Activated B cell treated with CpG ODN at 0.5 μM for 24 hours (primary cell): ENCODE measurements around the gene WNT1. TPM values are rescaled to one million over a fixed set of nuclear protein-coding genes. Genes with fewer than 3 reads are reported as not detected.
A peak's percentile ranks its signal among the peaks of the same experiment; 100 is the strongest.

Experiments used
- ATAC-seq: fragments of 200-7000 bp; cut with Tn5 transposase; one replicate; pipeline ENCODE4 v1.10.0; 2021; ENCODE audit warnings: low read depth, mild to moderate bottlenecking, moderate library complexity
- CTCF ChIA-PET: fragments of 350-600 bp; sonication (Branson Sonifier 250); formaldehyde crosslinking; loops from one replicate; lab custom pipeline; 2021; ENCODE audit warnings: antibody characterized with exemption; lab: Charles Lee
- POLR2A ChIA-PET: fragments of 350-600 bp; sonication (Branson Sonifier 250); formaldehyde crosslinking; loops from one replicate; lab custom pipeline; 2021; ENCODE audit warnings: antibody characterized with exemption; lab: Charles Lee
- DNase-seq: peaks from one replicate; pipeline ENCODE4 v3.0.0; 2022
- H3K27ac Mint-ChIP-seq: one replicate; pipeline ENCODE4 v1.8.0; 2020; ENCODE audit warnings: mixed read lengths
- H3K27me3 Mint-ChIP-seq: one replicate; pipeline ENCODE4 v1.8.0; 2021; ENCODE audit warnings: mixed read lengths
- H3K36me3 Mint-ChIP-seq: one replicate; pipeline ENCODE4 v1.8.0; 2021; ENCODE audit warnings: low read depth, mixed read lengths
- H3K4me1 Mint-ChIP-seq: one replicate; pipeline ENCODE4 v1.8.0; 2021; ENCODE audit warnings: mixed read lengths
- H3K4me3 Mint-ChIP-seq: one replicate; pipeline ENCODE4 v1.8.0; 2020; ENCODE audit warnings: mild to moderate bottlenecking, mixed read lengths
- H3K9me3 Mint-ChIP-seq: one replicate; pipeline ENCODE4 v1.8.0; 2020; ENCODE audit warnings: mixed read lengths
- CTCF ChIP-seq: fragments of 200-600 bp; IDR thresholded peaks from one replicate; pipeline ENCODE4 v1.8.0; 2022; ENCODE audit warnings: antibody characterized with exemption, mild to moderate bottlenecking
- intact Hi-C: fragments of 100-400 bp; cut with micrococcal nuclease; formaldehyde crosslinking; loops from one replicate; pipeline ENCODE4 v1.15.1; 2024
- total RNA-seq: library from RNA; stranded (reverse); gene quantifications from 2 replicates; pipeline ENCODE4 v1.2.3, GENCODE V29; 2022

Gene WNT1
- total RNA-seq, 1 donor from 2014 or later = not detected

GRCh38 chr12:49019443-49020324 is 41.6 kb downstream of the WNT1 start:
- no peak for ATAC-seq
- intact Hi-C loops = loop anchor here (2.0 to 5.0 kb wide), 2 partner anchors 42 to 51 kb away; partner anchors contain the start of gene WNT1
- DNase-seq = no peak
- peak overlapping the region; percentile 93 for H3K4me3 Mint-ChIP-seq
- H3K4me1 Mint-ChIP-seq = peaks cover 31% of the 10 kb centered on the region
- no peaks in the 10 kb centered on the region for H3K27me3 Mint-ChIP-seq
- H3K27ac Mint-ChIP-seq = peak overlapping the region; percentile 98
- TF ChIP-seq CTCF = no peak
- POLR2A ChIA-PET = interaction anchor here (0.5 to 2.1 kb wide), 21 partner anchors 8 to 733 kb away, joined by 3 to 13 read pairs (median 5); partner anchors contain the start of genes DDN, RHEBL1 and TUBA1B
- H3K36me3 Mint-ChIP-seq = peaks cover 53% of the 10 kb centered on the region
- no peaks in the 10 kb centered on the region for H3K9me3 Mint-ChIP-seq
- CTCF ChIA-PET = interaction anchor here (1.2 to 2.2 kb wide), 6 partner anchors 22 to 166 kb away, joined by 3 to 21 read pairs (median 6); partner anchors contain the start of genes ARF3, DDN and FKBP11

GRCh38 chr12:49020441-49020840 is 42.3 kb downstream of the WNT1 start:
- intact Hi-C loops = no loop called here
- no peak overlapping the region for H3K4me3 Mint-ChIP-seq
- ATAC-seq = no peak
- DNase-seq = no peak
- ChIA-PET CTCF (interaction anchor here (1.2 to 2.2 kb wide), 5 partner anchors 23 to 167 kb away, joined by 3 to 21 read pairs (median 6); partner anchors contain the start of genes ARF3, DDN and FKBP11), POLR2A (interaction anchor here (0.5 to 2.1 kb wide), 11 partner anchors 17 to 420 kb away, joined by 3 to 13 read pairs (median 6); partner anchors contain the start of genes DDN, RHEBL1 and TUBA1B)
- H3K27ac Mint-ChIP-seq = no peak overlapping the region
- no peaks in the 10 kb centered on the region for H3K9me3 Mint-ChIP-seq
- peaks cover 60% of the 10 kb centered on the region for H3K36me3 Mint-ChIP-seq
- H3K27me3 Mint-ChIP-seq = no peaks in the 10 kb centered on the region
- TF ChIP-seq CTCF = no peak
- peaks cover 27% of the 10 kb centered on the region for H3K4me1 Mint-ChIP-seq

GRCh38 chr12:49021292-49021915 is 43.3 kb downstream of the WNT1 start:
- ChIA-PET CTCF (interaction anchor here (1.5 kb wide), 1 partner anchor 25 kb away, joined by 4 read pairs; no protein-coding TSS in a partner anchor), POLR2A (no interaction called here)
- no peaks in the 10 kb centered on the region for H3K27me3 Mint-ChIP-seq
- TF ChIP-seq CTCF = no peak
- ATAC-seq (no peak), DNase-seq (no peak)
- intact Hi-C loops = no loop called here
- H3K27ac Mint-ChIP-seq = no peak overlapping the region
- H3K4me3 Mint-ChIP-seq = no peak overlapping the region
- H3K36me3 Mint-ChIP-seq = peaks cover 63% of the 10 kb centered on the region
- H3K9me3 Mint-ChIP-seq = no peaks in the 10 kb centered on the region
- H3K4me1 Mint-ChIP-seq = peaks cover 25% of the 10 kb centered on the region

GRCh38 chr12:49022558-49023178 is 44.5 kb downstream of the WNT1 start:
- POLR2A ChIA-PET = no interaction called here
- TF ChIP-seq CTCF = no peak
- intact Hi-C loops = no loop called here
- Mint-ChIP-seq H3K36me3 (peaks cover 72% of the 10 kb centered on the region), H3K4me1 (peaks cover 16% of the 10 kb centered on the region), H3K27me3 (no peaks in the 10 kb centered on the region), H3K27ac (no peak overlapping the region), H3K9me3 (no peaks in the 10 kb centered on the region), H3K4me3 (no peak overlapping the region)
- CTCF ChIA-PET = interaction anchor here (1.5 kb wide), 1 partner anchor 26 kb away, joined by 4 read pairs; no protein-coding TSS in a partner anchor
- no peak for ATAC-seq
- DNase-seq = no peak
